HG03280 (cell line): ENCODE results near the gene JAML.
A peak's percentile ranks its signal among the peaks of the same experiment; 100 is the strongest.

ENCODE experiments used
- ATAC-seq: cut with Tn5 transposase; IDR thresholded peaks from one replicate; pipeline ENCODE4 v1.9.1; 2021; ENCODE audit warnings: mild to moderate bottlenecking, moderate library complexity; ENCODE audit not compliant: unreplicated experiment

Gene JAML, protein sequence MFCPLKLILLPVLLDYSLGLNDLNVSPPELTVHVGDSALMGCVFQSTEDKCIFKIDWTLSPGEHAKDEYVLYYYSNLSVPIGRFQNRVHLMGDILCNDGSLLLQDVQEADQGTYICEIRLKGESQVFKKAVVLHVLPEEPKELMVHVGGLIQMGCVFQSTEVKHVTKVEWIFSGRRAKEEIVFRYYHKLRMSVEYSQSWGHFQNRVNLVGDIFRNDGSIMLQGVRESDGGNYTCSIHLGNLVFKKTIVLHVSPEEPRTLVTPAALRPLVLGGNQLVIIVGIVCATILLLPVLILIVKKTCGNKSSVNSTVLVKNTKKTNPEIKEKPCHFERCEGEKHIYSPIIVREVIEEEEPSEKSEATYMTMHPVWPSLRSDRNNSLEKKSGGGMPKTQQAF

DNA sequence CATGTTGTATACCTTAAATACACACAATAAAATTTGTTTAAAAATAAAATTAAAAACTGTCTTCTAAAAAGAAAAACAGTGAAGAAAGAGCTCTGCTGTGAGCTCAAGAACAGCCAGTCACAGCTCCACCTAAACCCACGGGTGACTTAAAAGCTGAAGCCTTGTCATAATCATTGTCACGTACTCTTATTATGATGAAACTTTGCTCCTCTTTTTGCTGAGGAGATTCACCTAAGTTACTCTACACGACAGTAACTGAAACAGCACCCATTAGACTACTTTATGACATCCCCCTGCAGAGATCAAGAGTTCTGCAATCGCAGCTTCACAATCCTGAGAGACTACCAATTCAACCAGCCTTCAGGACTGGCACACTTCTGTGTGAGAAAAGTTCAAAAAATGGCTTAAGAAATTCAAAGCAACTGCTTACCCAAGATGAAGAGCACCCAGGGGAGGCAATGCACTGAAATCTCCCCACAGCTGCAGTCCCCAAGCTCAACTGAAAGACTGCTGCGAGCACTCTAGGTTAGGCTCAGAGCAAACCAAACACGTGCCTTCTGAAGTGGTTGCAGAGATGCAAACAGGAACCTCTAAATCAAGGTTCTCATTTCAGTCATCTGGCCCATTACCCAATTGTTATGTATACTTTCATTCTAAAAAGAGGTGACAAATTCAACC, at the start of gene JAML:
Gene JAML, minus strand, starts transcription at position 501 of the 678 bp plus-strand sequence. CDS start 10,145 bp downstream, outside the sequence.
- peak; percentile 45 for ATAC-seq

DNA sequence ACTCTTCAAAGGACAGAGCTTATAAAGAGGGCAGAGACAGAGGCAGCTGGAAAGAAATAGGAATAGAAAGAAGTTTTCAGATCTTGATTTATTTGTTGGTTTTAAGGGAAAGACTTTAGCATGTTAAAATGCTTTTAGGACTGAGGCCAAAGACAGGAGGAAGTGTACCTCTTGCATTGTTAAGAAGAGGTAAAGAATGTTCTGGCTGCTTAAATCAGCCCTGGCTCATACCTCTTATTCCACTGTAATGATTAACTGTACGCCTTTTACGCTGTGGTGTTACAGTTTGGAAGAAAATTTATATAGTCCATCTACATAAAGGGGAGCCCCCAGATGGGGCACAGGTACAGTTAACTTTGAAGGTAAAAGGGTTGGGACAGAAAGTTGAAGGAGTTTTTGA, 49.4 kb upstream of the JAML start:
- no peak for ATAC-seq

DNA sequence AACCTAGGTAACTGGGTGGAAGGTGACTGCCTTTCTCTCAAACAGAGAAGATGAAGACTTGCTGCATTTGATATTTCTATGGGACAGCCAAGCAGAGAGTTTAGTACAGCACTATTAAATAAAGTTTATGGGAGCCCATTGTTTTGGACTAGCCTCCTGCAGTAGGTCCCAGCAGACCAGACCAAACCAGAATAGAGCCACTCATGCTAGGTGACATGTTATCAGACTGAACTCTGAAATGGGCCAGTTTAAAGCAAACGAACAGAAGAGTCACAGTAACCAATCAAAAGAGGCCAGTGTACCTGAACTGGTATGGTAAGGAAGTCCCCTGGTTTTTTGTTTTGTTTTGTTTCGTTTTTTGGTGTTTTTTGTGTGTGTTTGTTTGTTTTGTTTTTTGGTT, 47.2 kb upstream of the JAML start:
- no peak for ATAC-seq

DNA sequence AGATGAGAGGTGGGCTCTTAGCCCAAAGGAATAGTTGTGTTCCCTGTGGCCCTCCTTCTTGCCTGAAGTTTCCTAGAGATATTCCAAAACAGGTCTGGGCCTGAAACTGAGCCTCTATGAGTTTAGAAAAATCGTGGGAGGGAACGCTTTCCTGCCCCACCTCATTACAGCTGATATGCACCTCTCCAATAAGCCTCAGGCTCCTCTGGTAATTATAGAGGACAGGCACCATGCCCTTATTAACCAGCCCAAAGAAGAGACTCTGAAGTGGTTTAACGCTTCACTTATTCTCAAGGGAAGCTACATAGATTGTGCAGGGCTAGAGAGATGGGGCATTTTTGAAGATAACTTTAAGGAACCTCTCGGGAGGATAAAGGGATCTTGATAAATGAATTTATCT, 42.7 kb upstream of the JAML start:
- no peak for ATAC-seq

DNA sequence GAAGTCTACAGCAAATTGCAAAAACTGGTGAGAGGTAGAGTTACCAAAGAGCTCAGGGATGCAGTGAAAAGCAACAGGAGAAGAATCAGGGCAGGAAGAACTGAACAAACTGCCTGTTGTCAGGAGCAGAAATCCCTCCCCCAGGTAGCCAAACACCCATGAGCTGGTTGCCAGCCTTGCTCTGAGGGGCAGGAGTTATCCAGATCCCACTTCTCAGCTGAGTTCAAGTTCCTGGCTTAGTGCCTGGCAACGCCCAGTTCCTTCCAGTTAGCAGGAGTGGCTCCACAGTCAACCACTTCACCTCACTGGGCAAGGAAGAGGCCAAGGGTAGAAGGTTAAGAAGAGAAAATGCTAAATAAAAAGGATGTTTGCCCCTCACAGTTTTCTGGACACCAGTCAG, 41.1 kb upstream of the JAML start:
- no peak for ATAC-seq

DNA sequence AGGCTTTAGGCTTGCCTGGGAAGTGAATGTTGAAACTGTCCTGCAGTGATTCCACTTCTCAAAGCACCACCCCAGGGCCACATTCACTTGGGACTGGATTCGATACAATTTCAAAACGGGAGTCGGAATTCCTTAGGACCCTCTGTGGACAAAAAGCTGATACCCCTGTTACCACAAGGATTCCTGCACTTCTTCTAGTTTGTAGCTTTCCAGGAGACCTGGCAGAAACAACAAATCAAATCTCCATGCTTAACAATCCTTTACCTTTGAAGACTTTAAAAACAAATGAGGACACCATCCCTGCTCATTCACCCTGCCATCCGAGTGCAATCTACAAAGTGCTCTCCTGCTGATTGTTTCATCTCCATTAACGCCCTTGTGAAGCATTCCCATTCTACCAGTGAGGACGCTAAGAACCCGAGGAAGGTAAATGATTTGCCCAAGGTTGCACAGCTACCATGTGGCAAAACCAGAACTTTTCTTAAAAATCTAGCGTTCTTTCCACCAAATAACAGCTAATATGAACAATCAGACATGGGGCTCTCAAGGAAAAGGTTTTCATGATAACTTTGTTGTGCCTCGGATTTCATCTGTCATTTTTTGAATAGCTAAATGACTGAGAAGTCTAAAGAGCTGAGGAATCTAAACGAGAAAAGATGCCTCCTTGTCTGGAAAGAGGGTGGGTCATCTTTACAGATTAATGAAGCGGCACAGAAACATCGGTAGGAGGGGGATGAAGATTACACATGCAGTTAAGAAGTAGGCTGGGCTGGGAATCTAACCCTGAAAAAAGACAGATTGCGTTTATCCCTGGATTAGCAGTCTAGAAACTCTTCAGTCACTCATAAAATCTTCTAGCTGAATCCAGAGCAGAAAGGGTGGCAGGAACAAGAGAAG, 40.0 kb upstream of the JAML start:
- ATAC-seq: no peak

DNA sequence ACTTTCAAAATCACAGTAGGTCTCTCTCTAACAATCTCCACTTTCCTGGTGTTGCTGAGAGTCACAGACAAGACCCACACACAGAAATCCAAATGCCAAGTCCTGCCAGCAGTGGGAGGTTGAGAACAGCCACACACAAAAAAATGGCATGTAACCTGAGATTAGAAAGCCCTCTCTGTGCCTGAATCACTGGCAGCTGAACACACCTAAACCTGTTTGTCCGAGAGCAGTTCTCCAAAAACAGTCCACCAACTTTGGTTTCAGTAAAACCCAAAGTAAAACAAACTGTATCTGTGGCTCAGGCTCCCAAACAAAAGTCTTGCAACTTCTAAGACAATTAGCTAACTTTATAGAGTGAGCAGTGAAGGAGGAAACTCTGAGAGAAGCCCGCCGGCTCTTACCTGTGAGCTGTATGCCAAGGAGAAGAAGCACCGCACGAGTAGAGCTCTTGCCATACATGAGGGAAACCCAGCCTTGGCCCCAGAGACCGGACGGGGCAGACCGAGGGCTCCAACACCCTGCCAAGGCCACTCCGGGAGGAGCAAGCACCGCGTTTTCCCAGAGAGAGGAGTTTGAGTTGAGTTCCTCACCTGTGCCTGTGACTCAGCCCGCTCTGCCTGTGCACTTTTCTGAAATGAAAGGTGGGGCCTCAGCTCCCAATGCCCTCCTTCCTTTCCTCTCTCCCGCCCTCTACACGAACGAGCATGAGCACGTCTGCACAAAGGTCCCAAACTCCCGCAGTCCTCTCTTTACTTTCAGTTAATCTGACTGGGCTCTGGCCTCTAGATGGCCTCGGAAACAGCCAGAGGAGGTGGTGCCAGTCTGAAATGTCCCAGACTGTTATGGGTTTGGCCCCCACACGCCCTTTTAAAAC, 39.1 kb upstream of the JAML start, which contains the start of gene MPZL2:
Gene MPZL2, minus strand, starts transcription at position 603 of the 874 bp plus-strand sequence. Its CDS starts 144 bp downstream, at position 459.
- ATAC-seq: no peak

DNA sequence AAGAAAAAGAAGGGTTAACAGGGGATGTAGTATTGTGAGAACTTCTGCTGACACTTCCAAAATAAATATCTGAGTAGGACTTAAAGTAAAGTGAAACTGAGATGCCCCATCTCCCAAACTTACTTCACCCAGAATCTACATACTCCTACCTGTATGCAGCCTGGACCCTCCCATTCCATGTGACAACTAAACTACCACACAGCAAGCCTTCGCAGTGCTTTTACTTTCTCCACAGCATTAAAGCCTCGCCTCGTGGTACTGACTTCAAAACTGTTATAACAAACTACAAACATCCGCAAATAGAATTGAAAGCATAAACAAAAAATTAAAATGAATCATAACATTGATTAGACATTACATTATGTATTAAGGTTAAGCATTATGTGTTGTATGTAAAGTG, 38.3 kb upstream of the JAML start:
- no peak for ATAC-seq

DNA sequence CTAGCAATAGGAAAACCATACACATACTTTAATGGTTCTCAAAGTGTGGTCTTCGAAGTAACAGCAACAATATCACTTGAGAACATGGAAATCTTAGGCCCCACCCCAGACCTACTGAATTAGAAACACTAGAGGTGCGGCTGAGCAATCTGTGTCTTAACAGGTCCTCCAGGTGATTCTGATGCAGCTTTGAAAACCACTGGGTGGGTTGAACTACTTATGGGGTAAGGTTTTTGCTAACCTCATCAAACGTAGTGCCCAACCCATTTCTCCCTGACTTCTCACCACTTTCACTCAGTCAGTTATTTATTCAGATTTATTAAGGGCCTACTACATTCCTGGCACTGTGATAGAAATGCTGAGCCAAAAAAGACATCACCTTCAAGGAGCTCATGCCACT, 35.5 kb upstream of the JAML start:
- no peak for ATAC-seq

DNA sequence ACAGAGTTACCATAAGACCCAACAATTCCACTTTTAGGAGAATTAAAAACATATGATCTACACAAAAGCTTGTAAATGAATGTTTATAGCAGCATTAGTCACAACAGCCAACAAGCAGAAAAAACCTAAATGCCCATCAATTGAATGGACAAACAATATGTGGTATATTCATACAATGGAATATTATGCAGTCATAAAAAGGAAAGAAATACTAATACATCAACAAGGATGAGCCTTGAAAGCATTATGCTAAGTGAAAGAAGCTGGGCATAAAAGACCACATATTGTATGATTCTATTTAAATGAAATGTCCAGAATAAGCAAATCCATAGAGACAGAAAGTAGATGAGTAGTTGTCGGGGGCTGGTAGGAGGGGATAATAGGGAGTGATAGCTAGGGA, 34.3 kb upstream of the JAML start:
- ATAC-seq: no peak

DNA sequence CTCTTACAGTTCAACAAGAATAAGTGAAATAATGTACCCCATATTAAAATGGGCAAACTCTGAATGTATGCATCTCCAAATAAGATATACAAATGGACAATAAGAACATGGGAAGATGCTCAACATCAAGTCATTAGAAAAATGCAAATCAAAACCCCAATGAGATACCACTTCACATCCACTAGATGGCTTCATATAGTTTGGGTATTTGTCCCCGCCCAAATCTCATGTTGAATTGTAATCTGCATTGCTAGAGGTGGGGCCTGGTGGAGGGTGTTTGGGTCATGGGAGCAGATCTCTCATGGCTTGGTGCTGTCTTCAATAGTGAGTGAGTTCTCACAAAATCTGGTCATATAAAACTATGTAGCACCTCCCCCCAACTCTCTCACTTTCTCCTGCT, 33.6 kb upstream of the JAML start:
- ATAC-seq: no peak

DNA sequence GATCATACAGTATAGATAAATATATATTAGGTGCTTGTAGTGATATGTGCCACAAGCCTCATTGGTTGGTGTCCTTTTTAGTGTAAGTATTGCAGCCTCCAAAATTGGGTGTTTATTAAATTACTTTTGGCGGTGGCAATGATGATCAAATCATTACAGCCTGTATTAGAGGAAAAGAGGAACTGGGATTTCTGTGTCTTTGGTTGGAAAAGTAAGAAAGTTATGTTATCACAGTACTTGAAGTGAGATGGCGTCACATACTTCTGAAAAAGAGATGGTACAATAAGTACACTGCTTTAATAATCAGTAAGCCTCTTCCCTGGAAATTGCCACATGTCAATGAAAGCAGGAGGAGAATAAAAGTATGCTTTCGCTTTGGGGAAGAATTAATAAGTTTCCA, 27.9 kb upstream of the JAML start:
- ATAC-seq: no peak

DNA sequence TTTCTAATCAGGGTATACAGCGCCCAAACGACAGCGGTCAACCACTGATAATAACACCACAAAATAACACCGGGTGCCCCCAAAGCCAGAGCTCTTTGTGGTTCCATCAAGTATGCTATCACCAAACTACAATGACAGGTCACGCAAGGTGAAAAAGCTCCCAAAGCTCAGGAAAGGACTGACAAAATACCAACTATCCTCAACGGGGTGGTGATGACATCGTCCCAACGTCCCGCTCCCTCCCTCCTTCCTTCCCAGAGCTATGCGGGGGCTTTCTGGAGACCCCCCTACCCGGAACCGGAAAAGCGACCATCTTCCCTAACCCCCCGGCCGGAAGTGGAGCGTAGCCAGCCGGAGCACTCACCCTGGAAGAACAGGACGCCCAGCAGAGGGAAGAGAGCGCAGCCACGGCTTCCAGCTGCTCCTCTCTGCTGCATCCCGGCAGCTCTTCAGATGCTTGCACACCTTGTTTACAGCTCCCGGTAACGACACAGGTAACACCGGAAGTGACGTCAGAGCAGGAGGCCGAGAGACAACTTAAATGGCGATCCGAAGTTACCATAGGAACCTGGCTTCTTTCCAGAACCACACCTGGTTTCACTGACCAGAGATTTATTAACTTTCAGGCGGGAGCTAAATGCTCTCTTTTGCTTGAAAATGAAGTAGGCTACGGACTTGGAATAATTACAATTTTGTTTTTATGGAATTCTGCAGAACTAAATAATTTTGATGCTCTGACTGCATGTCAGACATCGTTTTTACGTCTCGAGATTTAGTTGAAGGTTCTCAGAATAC, 27.2 kb upstream of the JAML start, which contains the start of gene MPZL3:
Gene MPZL3, minus strand, starts transcription at position 508 of the 795 bp plus-strand sequence. Its CDS starts 71 bp downstream, at position 437.
- ATAC-seq: peak; percentile 84

DNA sequence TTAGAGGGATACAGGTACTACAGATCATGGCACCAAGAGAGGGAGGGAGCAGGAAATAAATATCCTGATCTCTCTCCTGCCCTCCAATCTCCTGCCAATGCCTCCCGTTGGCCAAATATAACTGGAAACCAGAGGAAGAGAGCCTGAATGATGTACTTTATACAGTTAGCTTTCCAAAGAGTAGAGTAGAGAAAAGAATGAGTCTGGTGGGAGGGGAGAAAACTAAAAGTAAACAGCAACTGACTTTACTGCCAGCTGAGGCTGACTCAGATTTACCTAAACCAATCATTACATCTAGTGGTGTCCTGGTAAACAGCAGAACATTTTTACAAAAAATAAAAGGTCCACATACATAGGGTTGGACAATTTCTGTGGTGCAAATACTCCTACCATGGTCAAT, 22.2 kb upstream of the JAML start:
- no peak for ATAC-seq

DNA sequence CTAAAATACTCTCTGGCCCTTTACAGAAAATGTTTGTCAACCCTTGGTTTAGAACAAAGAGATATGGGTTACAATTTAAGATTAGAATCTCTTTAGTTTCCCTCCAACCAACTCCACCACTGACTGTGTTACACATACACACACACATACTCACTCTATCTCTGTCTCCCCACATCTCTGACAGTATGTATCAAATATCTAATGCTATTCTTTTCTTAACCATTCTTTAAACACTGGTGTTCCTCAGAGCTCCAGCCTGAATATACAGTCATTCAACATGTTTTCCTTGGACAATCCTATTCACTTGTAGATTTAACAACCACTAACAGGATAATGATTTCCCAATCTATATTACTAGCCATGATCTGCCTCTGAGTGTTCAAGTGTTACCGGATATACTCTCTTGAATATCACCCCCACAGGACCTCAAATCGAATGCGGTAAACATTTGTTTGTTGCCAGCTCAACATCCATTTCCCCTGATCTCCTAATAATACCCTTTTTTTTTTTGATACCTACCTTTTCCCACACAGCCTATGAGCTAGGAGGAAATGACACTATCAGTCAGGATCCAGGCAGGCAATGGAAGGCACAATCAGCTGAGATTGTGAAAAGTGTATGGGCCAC, 21.2 kb upstream of the JAML start:
- ATAC-seq: no peak

DNA sequence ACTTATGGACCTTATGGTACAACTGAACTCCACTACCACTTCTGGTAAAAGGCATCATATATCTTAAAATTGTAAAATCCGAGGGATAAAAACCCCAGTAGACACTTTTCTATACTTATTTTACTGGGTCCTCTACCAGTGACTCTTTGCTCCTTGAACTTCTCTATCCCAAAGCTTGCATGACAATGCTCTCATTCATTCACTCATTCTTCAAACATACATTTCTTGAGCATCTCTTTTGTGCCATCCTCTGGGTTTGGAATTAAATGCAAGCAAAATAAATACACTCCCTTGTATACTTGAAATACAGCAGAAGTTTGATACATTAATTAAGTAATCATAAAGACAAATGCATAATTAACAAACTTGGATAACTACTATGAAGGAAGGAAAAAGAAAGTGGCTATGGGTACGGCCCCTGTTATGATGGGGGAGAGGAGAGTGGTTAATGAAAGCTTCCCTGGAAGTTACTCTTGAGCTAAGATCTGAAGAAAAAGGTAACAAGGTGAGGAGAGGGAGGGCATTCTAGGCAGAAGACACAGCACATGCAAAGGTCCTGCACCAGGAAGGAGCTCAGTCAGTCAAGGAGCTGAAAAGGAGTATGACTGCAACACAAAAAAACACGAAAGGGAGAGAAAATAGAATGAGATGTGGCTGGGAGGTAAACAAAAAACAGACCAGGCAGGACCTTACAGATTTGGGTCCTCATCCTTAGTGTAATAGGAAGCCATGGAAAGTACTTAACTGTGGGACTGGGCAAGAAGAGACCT, 19.4 kb upstream of the JAML start:
- ATAC-seq: no peak

DNA sequence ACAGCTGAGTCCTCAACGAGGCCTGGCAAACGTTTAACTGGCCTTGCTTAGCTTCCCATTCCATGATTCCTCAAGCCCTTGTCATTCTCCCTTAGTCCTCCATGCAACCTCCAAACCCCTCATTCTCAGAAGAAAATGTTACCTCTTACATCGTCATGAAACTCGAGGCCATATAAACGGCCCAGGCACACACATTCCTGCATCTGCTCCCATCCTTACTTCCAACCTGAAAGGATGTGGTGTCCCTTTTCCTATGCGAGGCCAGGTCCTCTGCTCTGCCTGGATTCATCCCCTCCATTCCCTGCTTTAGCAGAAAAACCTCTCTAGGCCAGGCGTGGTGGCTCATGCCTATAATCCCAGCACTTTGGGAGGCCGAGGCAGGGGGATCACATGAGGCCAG, 18.4 kb upstream of the JAML start:
- no peak for ATAC-seq

DNA sequence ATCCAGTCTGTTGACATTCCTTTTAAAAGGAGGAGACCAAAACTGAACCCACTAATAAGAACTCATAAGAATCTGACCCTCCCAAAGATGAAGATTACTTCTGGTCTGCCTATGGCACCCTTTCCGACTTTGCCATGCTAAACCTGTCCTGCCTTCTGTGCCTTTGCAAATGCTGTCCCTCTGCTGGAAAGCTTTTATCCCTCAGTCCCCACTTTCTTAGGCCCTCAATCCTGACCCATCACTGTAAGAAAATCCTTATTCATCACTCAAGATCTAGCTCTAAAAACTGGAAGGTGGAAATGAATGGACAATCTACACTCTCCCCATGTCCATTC, 16.9 kb upstream of the JAML start:
- no peak for ATAC-seq
